NCI-H524 (cell line): Measurements from ENCODE around the gene CMTM6.
"Not testable (repeated sequence)": the region's sequence is repeated elsewhere in the genome, so short reads cannot be mapped to it uniquely, and the experiment has no call there.

Source experiments
- DNase-seq, 2 experiments: peaks; one replicate each; lab custom pipeline; 2025; lab: John Stamatoyannopoulos, UW

Gene CMTM6, protein sequence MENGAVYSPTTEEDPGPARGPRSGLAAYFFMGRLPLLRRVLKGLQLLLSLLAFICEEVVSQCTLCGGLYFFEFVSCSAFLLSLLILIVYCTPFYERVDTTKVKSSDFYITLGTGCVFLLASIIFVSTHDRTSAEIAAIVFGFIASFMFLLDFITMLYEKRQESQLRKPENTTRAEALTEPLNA

DNA sequence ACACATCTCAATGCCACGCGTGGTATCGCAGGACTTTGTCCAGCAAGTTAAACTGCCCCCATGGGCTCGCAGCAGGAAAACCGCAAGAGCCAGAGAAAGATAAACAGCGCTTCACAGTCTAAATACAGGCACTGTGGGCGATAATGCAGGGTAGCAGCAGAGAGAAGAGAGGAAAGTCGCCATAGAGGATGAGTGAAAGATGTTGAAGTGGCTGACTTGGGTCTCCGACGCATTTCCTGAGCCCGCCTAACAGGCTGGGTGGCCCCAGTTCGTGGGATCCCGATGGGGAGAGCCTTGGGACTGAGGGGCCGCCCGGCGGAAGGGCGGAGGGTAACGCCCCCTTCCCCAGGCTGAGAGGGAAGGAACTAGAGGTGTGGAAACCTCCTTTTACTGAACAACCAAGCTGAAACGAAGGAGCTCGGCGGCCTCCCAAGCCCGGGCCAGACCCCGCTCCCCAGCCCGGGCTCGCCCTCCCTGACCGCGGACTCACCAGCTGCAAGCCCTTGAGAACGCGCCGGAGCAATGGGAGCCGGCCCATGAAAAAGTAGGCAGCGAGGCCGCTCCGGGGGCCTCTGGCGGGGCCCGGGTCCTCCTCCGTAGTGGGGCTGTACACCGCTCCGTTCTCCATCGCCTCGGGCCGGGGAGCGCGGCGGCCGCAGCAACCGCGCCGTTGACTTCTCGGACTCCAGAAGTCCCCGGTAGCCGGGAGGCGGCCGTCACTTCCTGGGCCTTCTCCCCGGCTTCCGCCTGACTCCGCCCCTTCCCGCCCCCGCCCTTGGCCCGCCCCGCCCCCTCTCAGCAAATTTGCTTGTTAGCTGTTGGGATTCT lies at the start of gene CMTM6:
TSS of gene CMTM6 (minus strand) at position 735 of the 828 bp plus-strand sequence. CDS start at position 628, 107 bp downstream.
- DNase-seq = peak; percentile 50 to 64

DNA sequence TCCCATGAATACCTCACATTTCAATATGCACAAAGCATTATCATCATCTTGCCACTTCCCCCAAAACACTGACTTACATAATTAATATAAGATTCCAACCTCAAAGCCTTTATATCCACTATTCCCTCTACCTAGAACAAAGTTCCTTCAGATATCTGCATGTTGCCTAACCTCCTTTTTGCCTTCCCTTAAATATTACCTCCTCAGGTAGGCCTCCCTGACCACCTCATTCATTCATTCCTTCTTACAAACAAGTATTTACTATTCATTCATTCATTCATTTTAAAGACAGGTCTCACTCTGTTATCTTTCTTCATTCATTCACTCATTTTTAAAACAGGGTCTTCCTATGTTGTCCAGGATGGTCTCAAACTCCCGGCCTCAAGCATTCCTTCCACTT lies 49.4 kb upstream of the CMTM6 start:
- no peak for DNase-seq

DNA sequence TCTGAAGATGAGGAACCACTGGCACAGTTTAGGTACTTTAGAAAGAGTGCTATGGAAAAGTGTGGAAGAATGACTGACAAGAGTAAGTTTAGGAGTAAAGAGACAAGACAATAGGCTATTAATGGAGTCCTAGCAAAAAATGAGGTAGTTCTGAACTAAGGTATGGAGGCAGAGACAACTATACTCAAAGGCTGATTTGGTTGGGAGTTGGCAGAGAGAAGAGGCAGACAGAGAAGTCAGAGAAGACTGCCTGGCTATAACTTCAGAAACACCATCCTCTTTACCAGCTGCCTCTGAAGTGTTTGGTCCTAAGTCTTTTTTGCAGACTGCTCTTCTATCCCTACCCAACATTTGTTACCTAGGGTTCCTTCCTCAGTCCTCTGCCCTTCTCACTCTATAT lies 48.8 kb upstream of the CMTM6 start:
- DNase-seq = no peak

DNA sequence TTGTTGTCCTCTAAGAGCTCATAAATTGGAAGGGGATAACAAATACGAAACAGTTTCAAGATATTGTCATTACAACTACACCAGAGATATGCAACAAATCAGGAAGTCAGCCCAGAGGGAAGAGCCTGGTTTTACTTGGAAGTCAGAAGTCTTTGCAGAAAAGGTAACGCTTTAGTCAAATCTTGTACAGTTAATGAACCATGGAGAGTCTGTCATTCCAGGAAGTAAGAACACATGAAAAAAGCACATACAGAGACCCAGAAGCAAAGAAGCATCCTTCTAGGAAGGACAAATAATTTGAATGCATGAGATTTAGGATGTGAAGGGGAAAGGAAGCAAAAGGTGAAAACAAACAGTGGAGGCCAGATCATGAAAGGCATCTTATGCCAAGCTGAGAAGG lies 48.4 kb upstream of the CMTM6 start:
- no peak for DNase-seq

DNA sequence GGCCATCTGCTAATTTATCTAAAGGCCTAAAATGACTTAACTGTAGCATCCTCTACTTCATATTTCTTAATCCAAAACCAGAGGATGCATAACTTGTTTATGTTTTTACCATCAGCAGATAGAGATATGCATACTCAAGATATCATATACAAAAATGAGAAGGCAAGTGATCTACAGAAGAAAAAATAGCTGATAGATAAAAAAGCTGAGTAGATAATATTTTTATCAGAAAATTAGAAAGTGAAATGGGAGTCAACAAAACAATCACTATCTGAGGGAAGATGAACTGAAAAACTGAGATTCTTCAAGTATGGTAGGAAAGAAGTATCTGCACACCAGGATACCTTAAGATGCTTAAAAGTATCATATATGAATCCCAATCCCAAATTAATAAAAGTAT lies 42.7 kb upstream of the CMTM6 start:
- no peak for DNase-seq

DNA sequence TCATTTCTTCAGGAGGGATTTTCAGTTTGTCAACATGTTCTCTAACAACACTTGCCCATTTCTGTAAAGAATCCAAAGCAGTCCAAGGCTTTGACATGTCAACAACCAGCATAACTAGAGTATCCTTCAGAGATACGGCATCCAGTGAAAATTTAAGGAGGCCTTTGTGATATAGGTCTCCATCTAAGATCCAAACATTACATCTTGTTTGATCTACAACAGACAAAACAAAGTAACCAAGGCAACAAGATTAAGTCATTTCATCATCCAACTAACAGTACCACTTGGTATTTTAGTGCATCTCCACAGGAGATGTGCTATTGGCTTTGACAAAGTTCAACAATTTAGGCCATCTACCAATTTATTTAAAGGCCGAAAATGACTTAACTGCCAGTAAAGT lies 42.2 kb upstream of the CMTM6 start:
- no peak for DNase-seq

DNA sequence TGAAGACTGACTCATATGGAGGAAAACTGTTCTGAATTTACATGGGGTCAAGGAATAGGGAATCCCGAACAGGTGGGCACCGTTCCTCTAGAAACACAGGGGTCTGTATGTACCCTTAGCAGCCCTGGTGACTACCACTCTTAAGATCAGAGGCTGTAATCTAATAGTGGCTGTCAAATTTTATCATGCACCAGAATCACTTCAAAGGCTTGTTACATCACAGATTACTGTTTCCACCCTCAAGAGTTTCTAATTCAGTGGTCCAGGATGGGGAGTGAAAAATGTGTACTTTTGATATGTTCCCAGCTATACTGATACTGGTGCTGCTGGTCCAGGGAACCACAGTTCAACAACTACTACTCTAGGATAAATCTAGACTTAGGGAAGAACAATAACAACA lies 40.2 kb upstream of the CMTM6 start:
- no peak for DNase-seq

DNA sequence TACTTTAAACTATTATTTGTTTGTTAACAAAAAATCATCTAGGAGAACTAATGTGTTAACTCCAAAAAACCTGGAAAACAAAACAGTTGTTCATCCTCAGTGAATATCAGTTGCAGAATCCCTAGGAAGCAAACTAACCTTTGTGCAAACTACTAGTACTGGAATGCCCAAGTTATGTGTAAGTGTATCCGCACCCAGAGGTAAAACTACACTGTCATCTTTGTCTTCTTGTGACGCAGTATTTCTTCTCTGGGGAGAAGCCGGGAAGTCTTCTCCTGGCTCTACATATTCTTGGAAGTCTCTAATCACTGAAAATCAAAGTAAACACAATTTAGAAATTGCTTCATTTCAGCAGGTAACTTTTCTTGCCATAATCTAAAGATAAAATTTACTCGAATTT lies 38.2 kb upstream of the CMTM6 start:
- DNase-seq = no peak

DNA sequence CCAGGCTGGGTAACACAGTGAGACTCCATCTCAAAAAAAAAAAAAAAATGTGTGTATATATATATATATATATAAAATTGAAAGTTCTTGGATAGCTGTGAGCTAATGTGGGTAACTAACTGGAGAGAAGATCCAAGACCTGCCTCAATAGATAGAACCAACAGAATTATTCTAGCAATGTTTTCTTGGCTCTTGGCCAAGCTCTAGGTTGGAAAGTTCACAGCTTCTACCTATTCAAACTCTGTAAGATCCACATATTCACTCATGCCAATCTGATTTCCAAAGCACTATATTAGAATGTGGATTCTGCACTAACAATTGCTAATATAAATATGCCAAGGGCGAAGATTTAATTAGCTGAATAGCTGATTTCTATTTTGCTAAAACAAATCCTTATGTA lies 29.8 kb upstream of the CMTM6 start:
- DNase-seq = no peak

DNA sequence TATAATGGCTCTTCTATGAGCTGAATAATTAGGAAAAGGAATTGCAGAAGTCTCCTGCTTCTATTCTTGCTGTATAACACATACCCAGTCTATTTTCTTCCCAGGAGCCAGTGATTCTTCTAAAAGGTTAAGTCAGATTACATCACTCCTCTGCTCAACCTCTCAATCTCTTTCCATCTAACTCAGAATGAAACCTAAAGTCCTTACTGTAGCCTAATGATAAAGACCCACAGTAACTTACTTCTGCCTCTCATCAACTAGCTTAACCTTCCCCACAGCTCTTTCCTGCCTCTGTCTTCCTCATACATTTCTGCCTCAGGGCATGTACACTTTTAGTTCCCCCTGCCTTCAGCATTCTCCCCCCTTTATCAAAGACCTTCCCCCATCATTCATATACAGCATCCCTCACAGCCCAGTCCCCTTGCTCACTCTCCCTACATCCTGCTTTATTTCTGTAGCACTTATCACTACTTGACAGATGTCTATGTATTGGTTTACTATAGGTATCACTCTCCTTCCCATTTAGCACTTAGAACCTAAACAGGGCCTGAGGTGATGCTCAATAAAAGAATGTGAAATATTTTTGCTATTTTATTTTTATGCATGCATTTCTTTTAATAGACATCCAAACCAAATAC lies 28.5 kb upstream of the CMTM6 start:
- no peak for DNase-seq

DNA sequence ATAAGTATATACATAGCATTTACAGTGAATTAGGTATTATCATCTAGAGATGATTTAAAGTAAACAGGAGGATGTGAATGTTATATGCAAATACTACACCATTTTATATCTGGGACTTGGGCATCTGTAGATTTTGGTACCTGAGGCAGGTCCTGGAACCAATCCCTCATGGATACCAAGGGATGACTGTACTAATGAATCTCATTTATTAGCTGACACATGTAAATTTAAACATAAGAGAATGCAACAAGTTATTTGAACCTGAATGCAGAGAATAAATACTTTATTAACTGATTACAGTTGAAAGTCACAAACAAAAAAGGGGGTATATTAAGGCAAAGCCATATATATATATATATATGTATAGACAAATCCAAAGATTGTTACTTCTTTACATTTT lies 23.1 kb upstream of the CMTM6 start:
- DNase-seq = no peak

DNA sequence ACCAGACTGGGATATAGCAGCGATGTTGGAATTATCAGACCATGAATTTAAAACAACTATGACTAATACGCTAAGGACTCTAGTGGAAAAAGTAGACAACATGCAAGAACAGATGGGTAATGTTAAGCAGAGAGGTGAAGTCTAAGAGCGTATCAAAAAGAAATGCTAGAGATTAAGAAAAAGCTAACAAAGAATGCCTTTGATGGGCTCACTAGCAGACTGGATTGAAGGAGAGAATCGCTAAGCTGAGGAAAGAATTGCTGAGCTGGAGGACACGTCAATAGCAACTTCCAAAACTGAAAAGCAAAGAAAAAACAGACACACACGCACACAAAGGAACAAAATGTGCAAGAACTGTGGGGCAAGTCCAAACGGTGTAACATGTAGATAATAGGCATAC lies 20.0 kb upstream of the CMTM6 start:
- DNase-seq = no peak

DNA sequence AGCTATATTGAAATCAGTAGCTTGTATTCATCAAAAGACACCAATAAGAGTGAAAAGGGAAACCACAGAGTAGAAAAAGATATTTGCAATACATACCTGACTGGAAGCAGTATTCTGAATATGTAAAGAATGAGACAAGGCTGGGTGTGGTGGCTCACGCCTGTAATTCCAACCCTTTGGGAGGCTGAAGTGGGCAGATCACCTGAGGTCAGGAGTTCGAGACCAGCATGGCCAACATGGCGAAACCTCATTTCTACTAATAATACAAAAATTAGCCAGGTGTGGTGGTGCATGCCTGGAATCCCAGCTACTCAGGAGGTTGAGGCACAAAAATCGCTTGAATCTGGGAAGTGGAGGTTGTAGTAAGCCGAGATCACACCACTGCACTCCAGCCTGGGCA lies 16.3 kb upstream of the CMTM6 start:
- DNase-seq = not testable (repeated sequence)

DNA sequence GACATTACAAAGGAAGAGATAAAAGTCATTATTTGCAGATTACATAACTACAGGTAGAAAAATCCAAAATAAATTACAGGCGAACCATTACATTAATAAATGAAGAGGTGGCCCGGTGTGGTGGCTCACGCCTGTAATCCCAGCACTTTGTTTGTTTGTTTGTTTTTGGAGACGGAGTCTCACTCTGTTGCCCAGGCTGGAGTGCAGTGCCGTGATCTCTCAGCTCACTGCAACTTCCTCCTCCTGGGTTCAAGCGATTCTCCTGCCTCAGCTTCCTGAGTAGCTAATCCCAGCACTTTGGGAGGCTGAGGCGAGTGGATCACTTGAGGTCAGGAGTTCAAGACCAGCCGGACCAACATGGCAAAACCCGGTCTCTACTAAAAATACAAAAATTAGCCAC lies 14.1 kb upstream of the CMTM6 start:
- not testable (repeated sequence) for DNase-seq

DNA sequence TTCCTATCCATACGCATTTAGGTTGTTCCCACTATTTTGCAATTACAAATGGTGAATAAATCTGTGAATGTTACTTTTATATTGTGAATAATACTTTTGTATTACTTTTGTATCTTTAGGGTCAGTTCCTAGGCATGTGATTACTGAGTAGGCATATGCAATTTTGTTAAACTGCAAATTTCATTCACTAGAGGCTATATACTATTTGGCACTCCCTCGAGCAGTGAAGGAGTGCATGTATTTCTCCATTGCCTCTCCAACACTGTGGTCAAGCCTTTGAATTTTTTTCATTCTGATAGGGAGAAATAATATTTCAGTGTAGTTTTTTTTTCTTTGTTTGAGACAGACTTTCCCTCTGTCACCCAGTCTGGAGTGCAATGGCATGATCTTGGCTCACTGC lies 8.4 kb upstream of the CMTM6 start:
- no peak for DNase-seq

DNA sequence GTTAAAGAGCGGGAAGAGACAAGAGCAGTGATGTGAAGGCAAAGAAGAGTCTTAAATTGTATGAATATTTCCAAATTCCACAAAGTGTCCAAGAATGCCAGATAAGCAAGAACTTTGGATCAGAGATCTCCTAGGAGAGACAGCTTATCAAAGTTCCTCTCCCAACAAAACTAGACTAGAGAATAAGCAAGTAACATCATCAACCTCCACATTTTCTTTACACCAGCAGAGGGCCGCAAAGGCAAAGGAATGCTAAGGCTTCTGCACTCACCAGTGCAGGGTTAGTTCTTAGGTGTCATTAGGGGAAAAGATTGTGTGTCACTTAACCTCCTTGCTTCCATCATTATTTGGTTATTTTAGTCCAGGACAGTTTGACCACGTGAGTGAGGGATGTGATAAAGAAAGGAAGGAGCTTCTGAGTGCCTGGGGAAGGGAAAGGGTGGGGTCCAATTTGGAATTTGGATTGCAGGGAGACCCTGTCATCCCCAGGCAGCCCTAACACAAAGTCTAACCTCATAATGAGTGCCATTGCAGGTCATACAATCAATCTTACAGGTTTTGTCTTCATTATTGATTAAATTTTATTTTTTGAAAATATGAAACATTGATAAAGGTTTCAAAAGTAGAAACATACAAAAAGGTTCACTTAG lies 7.5 kb upstream of the CMTM6 start:
- peak; percentile 55 to 66 for DNase-seq

DNA sequence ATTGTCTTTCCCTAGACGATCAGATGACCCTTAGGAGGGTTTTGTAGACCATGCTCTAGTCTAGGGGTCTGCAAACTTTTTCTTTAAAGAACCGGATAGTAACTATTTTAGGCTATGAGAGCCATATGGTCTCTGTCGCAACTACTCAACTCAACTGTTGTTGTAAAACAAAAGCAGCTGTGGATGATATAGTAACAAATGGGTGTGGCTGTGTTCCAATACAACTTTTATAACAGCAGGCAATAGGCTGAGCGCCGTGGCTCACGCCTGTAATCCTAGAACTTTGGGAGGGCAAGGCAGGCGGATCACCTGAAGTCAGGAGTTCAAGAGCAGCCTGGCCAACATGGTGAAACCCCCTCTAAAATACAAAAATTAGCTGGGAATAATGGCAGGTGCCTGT lies 6.1 kb upstream of the CMTM6 start:
- DNase-seq = peak in 1 of 2 experiments; percentile 41

DNA sequence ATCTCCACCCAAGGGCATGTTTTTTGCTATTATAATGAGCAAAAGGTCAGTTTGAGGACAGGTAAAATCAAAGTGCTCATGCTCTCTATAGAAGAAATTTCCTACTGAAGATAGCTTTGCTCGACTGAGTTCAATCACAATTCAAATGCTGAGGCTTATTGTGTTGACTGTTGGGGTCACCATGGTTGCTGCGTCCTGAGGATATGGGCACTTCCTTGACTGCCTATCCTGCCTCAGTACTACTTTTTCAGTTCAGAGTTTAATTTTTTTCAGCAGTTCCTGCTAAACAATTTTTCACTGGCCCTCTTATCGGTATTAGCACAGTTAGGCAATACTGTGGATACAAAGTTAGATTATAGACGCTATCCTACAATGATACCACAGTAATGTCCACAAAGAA lies 3.8 kb upstream of the CMTM6 start:
- DNase-seq = no peak

DNA sequence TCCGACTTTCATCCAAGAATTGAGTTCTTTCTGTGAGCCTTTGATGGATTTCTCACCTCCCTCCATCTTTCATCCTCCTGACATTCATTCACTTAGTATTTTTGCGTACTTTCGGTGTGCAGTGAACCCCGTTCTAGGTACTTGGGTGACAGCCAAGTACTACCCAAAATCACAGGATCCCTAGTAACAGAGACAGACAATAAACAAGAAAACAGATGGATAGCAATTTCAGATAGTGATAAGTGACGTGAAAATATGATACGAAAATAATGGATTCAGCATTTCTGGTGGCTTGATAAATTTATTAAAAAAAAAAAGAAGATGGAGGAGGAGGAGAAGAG lies 264 bp upstream of the CMTM6 start:
- no peak for DNase-seq

DNA sequence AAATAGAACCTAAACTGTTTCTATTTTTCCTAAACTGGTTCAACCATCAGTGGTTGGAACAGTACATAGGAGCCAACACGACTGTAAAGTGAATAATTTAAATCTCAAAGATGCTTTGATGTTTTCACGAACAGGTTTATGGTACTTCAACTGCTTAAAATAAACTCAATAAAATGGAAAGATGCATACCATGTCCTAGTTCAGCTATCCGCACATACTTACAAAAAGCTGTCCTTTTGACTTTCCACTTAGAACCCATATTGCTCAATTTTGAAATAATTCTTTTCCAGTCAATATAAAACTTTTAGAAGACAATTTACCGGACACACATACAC lies 902 bp downstream of the CMTM6 start:
- no peak for DNase-seq

DNA sequence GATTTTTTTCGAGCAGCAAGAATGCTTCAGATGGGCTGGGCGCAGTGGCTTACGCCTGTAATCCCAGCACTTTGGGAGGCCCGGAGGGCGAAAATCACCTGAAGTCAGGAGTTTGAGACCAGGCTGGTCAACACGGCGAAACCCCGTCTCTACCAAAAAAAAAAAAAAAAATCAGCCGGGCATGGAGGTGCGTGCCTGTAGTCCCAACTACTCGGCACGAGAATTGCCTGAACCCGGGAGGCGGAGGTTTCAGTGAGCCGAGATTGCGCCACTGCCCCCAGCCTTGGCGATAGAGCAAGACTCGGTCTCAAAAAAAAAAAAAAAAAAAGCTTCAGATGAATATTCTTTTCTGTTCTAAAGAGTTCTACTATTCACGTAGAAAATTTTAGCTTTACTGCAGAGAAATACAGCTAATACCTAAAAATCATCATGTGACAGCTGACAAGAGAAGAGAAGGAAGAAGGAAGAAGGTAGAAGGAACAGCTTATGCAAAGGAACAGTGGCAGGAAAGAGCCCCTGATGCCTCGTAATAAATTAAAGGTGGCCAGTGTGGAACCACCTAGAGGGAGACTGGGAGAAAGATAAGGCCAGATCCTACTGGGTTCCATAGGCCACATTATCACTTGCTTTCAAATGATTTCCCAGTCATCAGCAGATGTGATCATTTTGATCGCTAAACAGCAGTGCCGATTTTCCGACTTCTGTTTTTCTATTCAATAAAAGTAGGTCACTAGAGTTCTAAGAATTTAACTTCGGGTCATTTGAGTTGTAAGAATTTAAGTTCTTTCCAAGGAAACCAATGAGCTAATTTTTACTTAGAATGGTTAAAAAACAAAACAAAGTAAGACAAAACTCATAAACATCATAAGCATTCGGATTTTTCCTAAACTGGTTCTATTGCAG lies 1.5 kb downstream of the CMTM6 start:
- DNase-seq = no peak

DNA sequence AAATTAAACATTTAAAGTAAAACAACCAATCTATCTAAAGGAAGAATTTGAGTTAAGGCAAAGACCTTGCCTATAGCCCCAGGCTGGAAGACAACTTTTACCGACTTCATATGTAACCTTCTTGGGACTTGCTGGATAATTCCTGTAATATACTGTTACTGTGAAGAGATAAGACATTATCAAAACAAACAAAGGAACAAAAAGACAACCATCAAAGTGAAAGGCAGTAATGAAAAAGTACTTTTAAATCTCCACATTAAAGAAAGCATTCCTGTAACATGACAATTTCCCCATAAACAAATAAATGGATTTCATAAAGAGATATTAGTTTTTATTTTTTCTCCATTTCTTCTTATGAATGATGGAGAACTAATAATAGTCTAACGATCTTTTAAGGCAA lies 2.4 kb downstream of the CMTM6 start:
- no peak for DNase-seq
